ENCODE data around the gene ATP6V1F.

DNA sequence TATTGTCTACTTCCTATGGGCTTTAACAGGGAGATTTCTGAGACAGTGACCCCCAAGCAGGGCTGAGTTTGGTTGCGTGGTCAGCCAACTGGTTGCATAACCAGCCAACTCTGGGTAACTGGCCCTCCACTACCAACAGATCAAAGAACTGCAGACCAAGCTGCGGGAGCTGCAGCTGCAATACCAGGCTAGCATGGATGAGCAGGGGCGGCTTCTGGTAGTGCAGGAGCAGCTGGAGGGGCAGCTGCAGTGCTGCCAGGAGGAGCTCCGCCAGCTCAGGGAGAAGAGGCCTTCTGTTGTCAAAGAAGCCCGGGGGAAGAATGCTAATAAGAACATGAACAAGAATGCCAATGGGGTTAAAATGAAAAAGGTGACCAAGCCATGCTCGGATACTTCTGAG is 48.2 kb upstream of the ATP6V1F start:
- TF ChIP-seq, protein P1, sequence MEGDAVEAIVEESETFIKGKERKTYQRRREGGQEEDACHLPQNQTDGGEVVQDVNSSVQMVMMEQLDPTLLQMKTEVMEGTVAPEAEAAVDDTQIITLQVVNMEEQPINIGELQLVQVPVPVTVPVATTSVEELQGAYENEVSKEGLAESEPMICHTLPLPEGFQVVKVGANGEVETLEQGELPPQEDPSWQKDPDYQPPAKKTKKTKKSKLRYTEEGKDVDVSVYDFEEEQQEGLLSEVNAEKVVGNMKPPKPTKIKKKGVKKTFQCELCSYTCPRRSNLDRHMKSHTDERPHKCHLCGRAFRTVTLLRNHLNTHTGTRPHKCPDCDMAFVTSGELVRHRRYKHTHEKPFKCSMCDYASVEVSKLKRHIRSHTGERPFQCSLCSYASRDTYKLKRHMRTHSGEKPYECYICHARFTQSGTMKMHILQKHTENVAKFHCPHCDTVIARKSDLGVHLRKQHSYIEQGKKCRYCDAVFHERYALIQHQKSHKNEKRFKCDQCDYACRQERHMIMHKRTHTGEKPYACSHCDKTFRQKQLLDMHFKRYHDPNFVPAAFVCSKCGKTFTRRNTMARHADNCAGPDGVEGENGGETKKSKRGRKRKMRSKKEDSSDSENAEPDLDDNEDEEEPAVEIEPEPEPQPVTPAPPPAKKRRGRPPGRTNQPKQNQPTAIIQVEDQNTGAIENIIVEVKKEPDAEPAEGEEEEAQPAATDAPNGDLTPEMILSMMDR (IDR thresholded peaks at IDR 0.05) = no peak
- no peak for TF ChIP-seq POLR2A (IDR thresholded peaks at IDR 0.05)
